HG03135 (cell line): Measurements from ENCODE around the gene PRRT3.

Source experiments
- ATAC-seq: cut with Tn5 transposase; IDR thresholded peaks from one replicate; pipeline ENCODE4 v1.9.1; 2021; ENCODE audit warnings: mild to moderate bottlenecking, moderate library complexity; ENCODE audit not compliant: unreplicated experiment

The PRRT3 gene

GRCh38 chr3:9951962-9952805 lies at the start of gene PRRT3:
Gene PRRT3 (minus strand): TSS chr3:9952408. CDS start chr3:9950115, 2,293 bp downstream.
- ATAC-seq = peak; percentile 66

- ATAC-seq = no peak
These were observed 48.5 kb upstream of the PRRT3 start for GRCh38 chr3:10000686-10001085.

- ATAC-seq = no peak
These were observed 42.1 kb upstream of the PRRT3 start for GRCh38 chr3:9994086-9994844.

GRCh38 chr3:9986230-9986725 lies 34.1 kb upstream of the PRRT3 start:
- peak; percentile 28 for ATAC-seq

GRCh38 chr3:9980251-9980650 lies 28.0 kb upstream of the PRRT3 start:
- ATAC-seq = no peak

GRCh38 chr3:9978710-9979305 lies 26.6 kb upstream of the PRRT3 start:
- no peak for ATAC-seq

GRCh38 chr3:9976721-9977709 lies 24.8 kb upstream of the PRRT3 start:
- no peak for ATAC-seq

GRCh38 chr3:9970020-9970652 lies 17.9 kb upstream of the PRRT3 start:
- ATAC-seq = no peak

GRCh38 chr3:9969632-9970019 lies 17.4 kb upstream of the PRRT3 start:
- ATAC-seq = no peak

GRCh38 chr3:9966841-9967240 lies 14.6 kb upstream of the PRRT3 start:
- ATAC-seq = no peak

GRCh38 chr3:9965200-9965875 lies 13.1 kb upstream of the PRRT3 start:
- ATAC-seq = no peak

- no peak for ATAC-seq
These were observed 5.0 kb upstream of the PRRT3 start for GRCh38 chr3:9957214-9957613.

- no peak for ATAC-seq
These were observed 3.6 kb upstream of the PRRT3 start for GRCh38 chr3:9955611-9956352.

- no peak for ATAC-seq
These were observed 2.9 kb upstream of the PRRT3 start for GRCh38 chr3:9955067-9955502.

- no peak for ATAC-seq
These were observed 628 bp downstream of the PRRT3 start for GRCh38 chr3:9951598-9951961.

GRCh38 chr3:9951126-9951525 lies 1.1 kb downstream of the PRRT3 start:
- no peak for ATAC-seq

GRCh38 chr3:9949626-9950025 lies 2.6 kb downstream of the PRRT3 start:
- no peak for ATAC-seq

- ATAC-seq = no peak
These were observed 3.1 kb downstream of the PRRT3 start for GRCh38 chr3:9949115-9949514.

GRCh38 chr3:9948586-9948985 lies 3.6 kb downstream of the PRRT3 start:
- ATAC-seq = no peak
